ENCODE data around the gene SIM2. TPM values are rescaled to one million over a fixed set of nuclear protein-coding genes. Genes with fewer than 3 reads are reported as not detected.

Gene SIM2
- total RNA-seq, 1 donor from 2014 or later: 0.96 TPM

GRCh38 chr21:36792505-36792967 lies 93.6 kb downstream of the SIM2 start:
- no peak for DNase-seq (ENCODE audit: low spot score)

GRCh38 chr21:36796070-36796469 lies 97.2 kb downstream of the SIM2 start:
- DNase-seq (ENCODE audit: low spot score): no peak

GRCh38 chr21:36798491-36798890 lies 99.6 kb downstream of the SIM2 start:
- DNase-seq (ENCODE audit: low spot score): no peak

Other genes with a start within 250 kb of the SIM2 start
- 0.96 TPM for gene CLDN14, start 219.0 kb upstream of the SIM2 start, total RNA-seq (ENCODE audit: insufficient read depth, low replicate concordance)